Right renal cortex interstitium (tissue), 3 donors: Measurements from ENCODE around the gene FAXC. TPM values are rescaled to one million over a fixed set of nuclear protein-coding genes. Genes with fewer than 3 reads are reported as not detected.

ENCODE experiments used
- DNase-seq, 3 donors: peaks; one replicate each; pipeline ENCODE4 v3.0.0-alpha.2; 2013; ENCODE audit warnings: low read depth in 3 of 3, low spot score in 2 of 3
- polyA plus RNA-seq, 3 donors: library from polyadenylated mRNA; unstranded; fragments of 120-200 nt; gene quantifications; one replicate each; pipeline ENCODE4 v1.2.1, GENCODE V29; 2013; ENCODE audit not compliant: insufficient read length in 3 of 3

FAXC gene
- polyA plus RNA-seq: 1 to 10 TPM; 4.7 to 6.9 (median 5.4) TPM

DNA sequence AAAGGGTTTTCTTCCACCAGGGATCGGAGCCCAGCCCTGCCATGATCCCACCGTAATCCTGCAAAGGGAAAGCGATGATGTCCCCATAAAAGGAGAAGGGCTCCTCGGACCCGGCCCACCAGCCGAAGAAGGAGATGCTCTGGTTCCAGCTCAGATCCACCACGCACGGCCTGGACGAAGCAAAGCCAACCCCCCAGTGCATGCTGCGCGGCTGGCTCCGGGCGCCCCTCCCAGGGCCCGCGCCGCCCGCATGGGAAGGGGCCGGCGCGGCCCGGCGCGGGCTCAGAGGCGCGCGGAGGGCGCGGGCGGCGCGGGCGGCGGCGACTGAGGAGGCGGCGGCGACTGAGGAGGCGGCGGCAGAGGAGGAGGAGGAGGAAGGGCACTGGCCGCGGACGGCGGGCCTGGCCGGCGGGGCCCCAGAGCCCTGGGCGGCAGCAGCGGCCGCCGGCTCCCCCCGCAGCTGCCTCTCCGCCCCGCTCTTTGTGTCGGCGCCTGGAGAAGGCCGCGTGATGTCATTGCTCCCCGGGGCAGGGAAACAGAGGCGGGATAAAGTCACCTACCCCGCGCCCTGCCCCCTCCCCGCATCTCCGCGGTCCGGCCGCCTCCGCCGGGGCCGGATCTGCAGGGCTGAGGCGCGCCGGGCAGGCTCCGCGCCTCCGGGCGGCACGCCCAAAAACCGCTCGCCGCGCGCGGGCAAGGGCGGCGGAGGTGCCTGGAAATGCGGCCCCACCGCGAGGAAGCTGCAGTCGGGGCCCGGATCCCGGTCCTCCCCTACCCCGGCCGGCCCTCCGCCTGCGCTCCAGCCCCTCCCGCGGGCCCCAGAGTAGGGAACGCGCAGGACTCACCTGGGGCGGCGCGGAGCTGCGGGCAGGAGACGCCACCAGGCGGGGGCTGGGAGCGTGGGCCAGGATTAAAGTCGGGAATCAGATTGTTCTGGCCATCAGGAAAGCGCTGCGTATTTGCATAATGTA lies at the start of gene FAXC:
Gene FAXC, minus strand, starts transcription at position 504 of the 971 bp plus-strand sequence. Its CDS starts 302 bp downstream, at position 202.
- DNase-seq: no peak

DNA sequence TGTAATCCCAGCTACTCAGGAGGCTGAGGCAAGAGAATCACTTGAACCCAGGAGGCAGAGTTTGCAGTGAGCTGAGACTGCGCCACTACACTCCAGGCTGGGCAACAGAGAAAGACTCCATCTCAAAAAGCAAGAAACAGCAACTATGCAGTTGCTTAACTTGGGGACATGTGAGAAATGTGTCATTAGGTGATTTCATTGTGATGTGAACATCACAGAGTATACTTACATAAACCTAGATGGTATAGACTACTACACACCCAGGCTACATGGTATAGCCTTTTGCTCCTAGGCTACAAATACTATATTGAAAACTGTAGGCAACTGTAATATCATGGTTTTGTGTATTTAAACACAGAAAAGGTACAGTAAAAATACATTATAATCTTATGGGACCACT lies 47.8 kb upstream of the FAXC start:
- no peak for DNase-seq

- DNase-seq: peak; percentile 48 to 77 (median 73)
Measured at GRCh38 chr6:99393698-99394531, 44.4 kb upstream of the FAXC start, which contains the start of gene COQ3. Gene COQ3, minus strand, starts transcription at chr6:99394195. Its CDS starts 16 bp downstream, at chr6:99394179.

GRCh38 chr6:99393366-99393697 lies 43.9 kb upstream of the FAXC start:
- DNase-seq: no peak

DNA sequence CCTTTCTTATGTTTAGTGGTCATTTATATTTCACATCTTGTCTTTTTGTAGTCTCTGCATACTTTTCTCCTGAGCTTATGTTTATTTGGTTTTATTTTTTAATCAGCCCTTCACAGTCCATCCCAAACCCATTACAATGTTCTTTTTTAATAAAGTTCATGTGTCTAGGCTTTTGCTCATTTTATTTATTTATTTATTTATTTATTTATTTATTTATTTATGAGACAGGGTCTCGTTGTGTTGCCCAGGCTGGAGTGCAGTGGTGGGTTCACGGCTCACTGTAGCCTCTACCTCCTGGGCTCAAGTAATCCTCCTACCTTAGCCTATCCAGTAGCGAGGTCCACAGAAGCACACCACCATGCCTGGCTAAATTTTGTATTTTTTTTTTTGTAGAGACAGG lies 41.4 kb upstream of the FAXC start:
- DNase-seq: no peak

GRCh38 chr6:99384507-99384906 lies 35.0 kb upstream of the FAXC start:
- no peak for DNase-seq

GRCh38 chr6:99378636-99379035 lies 29.2 kb upstream of the FAXC start:
- no peak for DNase-seq

DNA sequence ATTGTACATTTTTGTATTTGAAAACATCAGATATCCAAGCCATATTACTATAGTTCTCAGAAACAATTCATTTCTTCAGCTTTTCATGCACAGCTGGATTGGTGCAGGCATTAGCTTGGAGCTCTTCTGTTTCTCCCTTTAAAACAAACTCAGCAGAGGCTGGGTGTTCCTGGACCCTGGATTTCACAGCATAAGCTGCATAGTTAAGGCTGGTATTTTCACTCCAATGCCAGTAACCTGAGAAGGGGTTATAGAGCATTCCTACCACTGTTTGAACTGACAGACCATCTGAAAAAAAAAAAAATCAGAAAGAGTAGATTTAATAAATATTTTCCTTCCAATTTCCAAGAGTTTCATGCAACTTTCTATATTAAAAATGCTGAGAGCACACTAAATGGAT lies 20.1 kb upstream of the FAXC start:
- no peak for DNase-seq

GRCh38 chr6:99366852-99367251 lies 17.4 kb upstream of the FAXC start:
- DNase-seq: no peak

DNA sequence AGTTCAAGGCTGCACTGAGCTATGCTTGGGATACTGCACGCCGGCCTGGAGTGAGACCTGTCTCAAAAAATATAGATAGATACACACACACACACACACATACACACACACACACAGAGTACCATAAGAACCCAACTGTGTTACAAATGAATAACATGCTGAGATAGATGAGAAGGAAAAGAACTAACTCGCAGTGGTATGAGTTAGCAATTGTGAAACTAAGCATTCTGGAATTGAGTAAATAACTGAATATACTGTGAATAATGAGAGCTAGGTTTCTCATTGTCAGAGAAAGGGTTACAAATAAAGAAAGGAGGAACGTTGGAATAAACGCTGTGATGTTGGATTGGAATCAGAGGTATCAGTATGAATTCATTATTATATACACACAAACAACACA lies 14.6 kb upstream of the FAXC start:
- DNase-seq: no peak

GRCh38 chr6:99362678-99363268 lies 13.3 kb upstream of the FAXC start:
- DNase-seq: no peak

- DNase-seq: no peak
Measured at GRCh38 chr6:99359800-99360199, 10.3 kb upstream of the FAXC start.

DNA sequence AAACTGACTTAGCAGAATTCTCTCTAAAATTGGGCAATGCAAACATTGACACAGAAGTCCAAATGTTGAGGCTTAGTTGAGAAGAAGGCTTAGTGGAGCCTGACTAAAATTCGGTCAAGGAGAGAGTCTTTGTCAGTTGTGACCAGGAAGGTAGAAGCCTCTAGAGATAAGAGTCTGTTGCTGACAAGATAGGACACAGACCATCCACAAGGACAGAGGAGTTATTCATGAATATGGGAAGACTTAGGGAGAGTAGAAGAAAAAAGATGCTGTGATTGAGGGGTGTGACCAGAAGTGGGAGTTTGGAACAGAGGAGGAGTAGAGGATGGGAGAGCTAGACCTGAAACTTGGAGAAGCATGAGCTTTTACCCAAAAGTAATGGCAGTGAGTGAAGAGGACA lies 7.2 kb upstream of the FAXC start:
- no peak for DNase-seq

DNA sequence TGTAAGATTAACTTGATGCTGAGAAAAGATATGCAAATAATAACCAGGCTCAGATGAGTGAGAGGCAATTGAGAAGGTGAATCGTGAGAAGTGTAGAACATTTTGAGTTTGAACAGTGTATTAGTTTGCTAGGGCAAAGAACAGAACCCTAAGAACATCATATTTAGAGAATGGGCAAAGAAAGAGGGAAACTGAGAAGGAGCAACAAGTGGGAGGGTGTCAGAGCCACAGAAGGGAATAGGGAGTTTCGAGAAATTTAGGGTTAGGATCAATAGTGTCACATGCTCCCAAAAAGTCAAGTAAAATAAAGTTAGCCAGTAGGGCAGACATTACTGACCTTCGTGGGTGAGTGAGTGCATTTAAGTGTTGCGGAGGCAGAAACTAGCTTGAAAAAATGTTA lies 5.5 kb upstream of the FAXC start:
- no peak for DNase-seq

DNA sequence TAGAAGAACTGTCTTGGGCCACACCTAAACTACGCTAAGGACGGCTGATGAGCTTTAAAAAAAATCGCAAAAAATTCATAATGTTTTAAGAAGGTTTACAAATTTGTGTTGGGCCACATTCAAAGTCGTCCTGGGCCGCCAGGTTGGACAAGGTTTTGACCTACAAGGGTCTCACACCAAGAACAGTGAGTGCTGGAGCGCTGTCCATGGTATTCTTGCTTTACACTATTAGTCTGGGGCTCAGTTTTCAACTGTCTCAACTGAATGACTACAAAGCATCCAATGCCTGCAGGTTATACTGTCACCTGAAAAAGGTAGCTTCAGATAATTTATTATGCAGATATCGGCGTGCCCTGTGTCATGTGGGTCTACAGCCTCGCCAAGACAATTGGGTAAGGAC lies 3.7 kb upstream of the FAXC start:
- DNase-seq: no peak

DNA sequence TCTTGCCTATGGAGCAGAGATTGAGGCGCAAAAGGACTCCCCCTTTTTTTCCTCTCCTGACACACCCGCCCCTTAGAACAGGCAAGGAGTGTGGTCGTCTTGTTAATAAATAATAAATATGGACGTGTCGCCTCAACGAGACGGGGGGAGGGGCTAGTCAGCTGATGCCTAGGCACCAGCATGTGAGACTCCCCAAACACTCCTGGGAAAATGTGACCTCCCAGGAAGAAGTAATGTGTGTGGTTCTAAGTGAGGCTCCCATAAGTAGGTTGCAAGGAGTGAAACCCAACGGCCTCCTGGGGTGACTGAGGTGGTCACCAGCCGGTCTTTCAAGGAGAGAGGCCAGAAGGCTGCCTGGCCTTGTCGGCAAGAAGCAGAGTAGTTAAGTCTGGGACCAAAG lies 1.1 kb upstream of the FAXC start:
- DNase-seq: no peak

DNA sequence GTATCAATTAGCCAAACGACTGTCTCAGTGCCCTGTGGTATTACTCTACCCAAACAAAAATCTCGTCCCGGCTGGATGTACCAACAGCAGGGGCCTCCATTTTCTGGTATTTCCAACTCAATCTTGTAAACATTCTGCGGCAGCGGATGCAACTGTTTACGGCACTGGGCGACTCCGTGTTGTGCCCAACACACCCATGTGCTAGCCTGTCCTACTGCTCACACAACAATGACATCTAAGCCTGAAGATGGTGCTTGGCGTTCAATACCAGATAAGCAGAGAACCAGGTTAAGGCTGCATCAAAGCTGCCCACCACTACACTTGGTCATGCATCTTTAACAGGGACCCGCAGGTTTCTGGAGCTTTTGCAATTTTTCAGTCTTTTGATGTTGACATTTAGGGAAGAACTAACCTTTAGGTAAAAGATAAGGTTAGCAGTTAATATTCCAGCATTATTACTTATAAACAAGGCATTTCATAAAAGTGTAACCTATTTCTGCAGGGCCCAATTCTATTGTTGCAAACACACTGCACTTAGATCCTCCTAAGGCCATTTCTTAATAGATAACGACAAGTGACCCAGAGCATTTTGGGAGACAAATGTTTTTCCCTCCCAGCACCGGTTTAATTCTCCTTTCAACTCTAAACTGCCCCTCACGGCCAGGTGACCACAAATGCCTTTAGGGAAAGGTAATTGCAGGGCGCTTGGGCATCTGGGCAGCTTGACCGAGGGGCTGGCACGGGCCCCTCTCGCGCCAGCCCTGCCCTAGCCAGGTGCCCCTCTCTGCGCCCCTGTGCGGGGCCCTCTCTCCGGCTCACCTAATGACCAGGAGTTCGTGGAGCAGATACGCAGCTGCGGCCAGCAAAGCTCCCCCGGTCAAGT lies 945 bp downstream of the FAXC start:
- no peak for DNase-seq

- no peak for DNase-seq
Measured at GRCh38 chr6:99347804-99348203, 1.7 kb downstream of the FAXC start.

- no peak for DNase-seq
Measured at GRCh38 chr6:99346595-99346994, 2.9 kb downstream of the FAXC start.

GRCh38 chr6:99345164-99345563 lies 4.3 kb downstream of the FAXC start:
- no peak for DNase-seq
